GM18526 (cell line): ENCODE data around the gene IRF2.

Experiments
- POLR2A ChIP-seq: IDR thresholded peaks from 3 replicates; pipeline ENCODE4 v1.6.1; 2011; ENCODE audit not compliant: insufficient read length; ENCODE audit errors: extremely low read depth

IRF2 gene

GRCh38 chr4:184416913-184417734 lies 57.2 kb downstream of the IRF2 start:
- no peak for TF ChIP-seq POLR2A

- no peak for TF ChIP-seq POLR2A
Measured at GRCh38 chr4:184415071-184415470, 59.3 kb downstream of the IRF2 start.

GRCh38 chr4:184413261-184414046 lies 60.9 kb downstream of the IRF2 start:
- TF ChIP-seq POLR2A: no peak

GRCh38 chr4:184410748-184411147 lies 63.6 kb downstream of the IRF2 start:
- TF ChIP-seq POLR2A: no peak

GRCh38 chr4:184409911-184410692 lies 64.2 kb downstream of the IRF2 start:
- no peak for TF ChIP-seq POLR2A

- TF ChIP-seq POLR2A: no peak
Measured at GRCh38 chr4:184409502-184409901, 64.8 kb downstream of the IRF2 start.

- TF ChIP-seq POLR2A: no peak
Measured at GRCh38 chr4:184408684-184409081, 65.7 kb downstream of the IRF2 start.

GRCh38 chr4:184408021-184408683 lies 66.2 kb downstream of the IRF2 start:
- no peak for TF ChIP-seq POLR2A

GRCh38 chr4:184406958-184407391 lies 67.4 kb downstream of the IRF2 start:
- TF ChIP-seq POLR2A: no peak

- no peak for TF ChIP-seq POLR2A
Measured at GRCh38 chr4:184404047-184404446, 70.3 kb downstream of the IRF2 start.

- TF ChIP-seq POLR2A: no peak
Measured at GRCh38 chr4:184403384-184403781, 71.0 kb downstream of the IRF2 start.

GRCh38 chr4:184402740-184403383 lies 71.5 kb downstream of the IRF2 start:
- TF ChIP-seq POLR2A: no peak

GRCh38 chr4:184402239-184402638 lies 72.1 kb downstream of the IRF2 start:
- TF ChIP-seq POLR2A: no peak

GRCh38 chr4:184401397-184402171 lies 72.8 kb downstream of the IRF2 start:
- no peak for TF ChIP-seq POLR2A

GRCh38 chr4:184400891-184401290 lies 73.5 kb downstream of the IRF2 start:
- no peak for TF ChIP-seq POLR2A
